Daoy (cell line): ENCODE data around the gene PIP4K2B. TPM values are rescaled to one million over a fixed set of nuclear protein-coding genes. Genes with fewer than 3 reads are reported as not detected.
"Not testable (repeated sequence)": the region's sequence is repeated elsewhere in the genome, so short reads cannot be mapped to it uniquely, and the experiment has no call there.

Experiments
- DNase-seq: peaks from one replicate; pipeline ENCODE4 v3.0.0-alpha.2; 2015; ENCODE audit warnings: low read depth
- total RNA-seq: library from RNA; depleted of rRNA; stranded (reverse); fragments of >200 nt; shearing (Covaris generic); gene quantifications from 2 replicates; pipeline ENCODE4 v1.2.3, GENCODE V29; 2014; rRNA removed

PIP4K2B gene
- 16.6 and 22.4 TPM in 2 replicates for total RNA-seq

GRCh38 chr17:38799501-38800236 is at the start of gene PIP4K2B:
Gene PIP4K2B (minus strand): TSS chr17:38799556. CDS start chr17:38799424, 132 bp downstream.
- DNase-seq: peak; percentile 96

- DNase-seq: no peak
Measured at GRCh38 chr17:38848557-38848891, 49.2 kb upstream of the PIP4K2B start.

GRCh38 chr17:38844261-38844757 is 45.0 kb upstream of the PIP4K2B start:
- DNase-seq: no peak

GRCh38 chr17:38825762-38826247 is 26.4 kb upstream of the PIP4K2B start:
- no peak for DNase-seq

- DNase-seq: peak; percentile 94
Measured at GRCh38 chr17:38824899-38825761, 25.8 kb upstream of the PIP4K2B start, which contains the start of gene CWC25. Gene CWC25 (minus strand): TSS chr17:38825321. CDS start chr17:38825183, 138 bp downstream.

GRCh38 chr17:38815576-38816193 is 16.3 kb upstream of the PIP4K2B start:
- no peak for DNase-seq

GRCh38 chr17:38809828-38810227 is 10.5 kb upstream of the PIP4K2B start:
- DNase-seq: no peak

- DNase-seq: no peak
Measured at GRCh38 chr17:38800237-38800760, 943 bp upstream of the PIP4K2B start.

GRCh38 chr17:38798614-38799500 is 499 bp downstream of the PIP4K2B start:
- DNase-seq: peak; percentile 50

GRCh38 chr17:38797828-38798227 is 1.5 kb downstream of the PIP4K2B start:
- no peak for DNase-seq

GRCh38 chr17:38797158-38797490 is 2.2 kb downstream of the PIP4K2B start:
- no peak for DNase-seq

GRCh38 chr17:38796451-38797157 is 2.8 kb downstream of the PIP4K2B start:
- DNase-seq: no peak

- no peak for DNase-seq
Measured at GRCh38 chr17:38794221-38794620, 5.1 kb downstream of the PIP4K2B start.

- DNase-seq: no peak
Measured at GRCh38 chr17:38791162-38791561, 8.2 kb downstream of the PIP4K2B start.

GRCh38 chr17:38790148-38790707 is 9.1 kb downstream of the PIP4K2B start:
- peak; percentile 14 for DNase-seq

GRCh38 chr17:38789185-38789584 is 10.2 kb downstream of the PIP4K2B start:
- DNase-seq: no peak

GRCh38 chr17:38787999-38788398 is 11.4 kb downstream of the PIP4K2B start:
- not testable (repeated sequence) for DNase-seq

GRCh38 chr17:38786372-38786771 is 13.0 kb downstream of the PIP4K2B start:
- no peak for DNase-seq

- DNase-seq: no peak
Measured at GRCh38 chr17:38783227-38783626, 16.1 kb downstream of the PIP4K2B start.
